PC-3 (cell line): ENCODE measurements around the gene ADAM19.
A peak's percentile ranks its signal among the peaks of the same experiment; 100 is the strongest.

ENCODE experiments used
- CTCF ChIP-seq: fragments of 300-600 bp; sonication (generic); conservative IDR thresholded peaks from 2 replicates; pipeline ENCODE4 v1.5.1; 2017; ENCODE audit warnings: antibody characterized with exemption, low read depth, mild to moderate bottlenecking, low read length
- EZH2 ChIP-seq: fragments of 300-600 bp; sonication (generic); IDR thresholded peaks from one replicate; pipeline ENCODE4 v1.6.1; 2017; ENCODE audit warnings: antibody characterized with exemption, mild to moderate bottlenecking, low read length; ENCODE audit not compliant: unreplicated experiment
- EZH2phosphoT487 ChIP-seq: fragments of 300-600 bp; sonication (generic); IDR thresholded peaks from 2 replicates; pipeline ENCODE4 v1.6.1; 2018; ENCODE audit warnings: mild to moderate bottlenecking, antibody characterized with exemption, low read length, borderline replicate concordance

GRCh38 chr5:157582731-157583620, 7.4 kb upstream of the ADAM19 start:
- peak; percentile 46; the same call in 1 of the 2 replicates for TF ChIP-seq CTCF
- no peak for TF ChIP-seq EZH2
- no peak for TF ChIP-seq EZH2phosphoT487
